Measurements from ENCODE around the gene WWC2. TPM values are rescaled to one million over a fixed set of nuclear protein-coding genes. Genes with fewer than 3 reads are reported as not detected.

Gene WWC2
- total and polyA plus RNA-seq, 4 experiments from 2014 or later: 2.3 to 7.6 (median 5.2) TPM

GRCh38 chr4:183204793-183205192 is 105.7 kb downstream of the WWC2 start:
- intact Hi-C loops (cut with micrococcal nuclease): no loop called here
- no peak overlapping the region for H3K4me3 Mint-ChIP-seq
- H3K27ac Mint-ChIP-seq: no peak overlapping the region
- Histone ChIP-seq H3K27ac (ENCODE audit: low read depth, low read length) (no peak overlapping the region), H3K36me3 (ENCODE audit: insufficient read depth, low read length) (no peaks in the 10 kb centered on the region), H3K9me3 (ENCODE audit: control insufficient read depth in 1 of 2, low read length in 2 of 2) (no peaks in the 10 kb centered on the region), H3K27me3 (ENCODE audit: insufficient read depth, low read length) (no peaks in the 10 kb centered on the region), H3K4me1 (ENCODE audit: insufficient read depth, low read length) (no peaks in the 10 kb centered on the region), H3K4me3 (ENCODE audit: low read length in 2 of 2) (no peak overlapping the region)
- peaks cover 3 to 8% of the 10 kb centered on the region in 2 donors for H3K36me3 Mint-ChIP-seq
- no peak for DNase-seq
- ChIA-PET CTCF (ENCODE audit: partially characterized antibody) (no interaction called here), POLR2A (ENCODE audit: partially characterized antibody) (no interaction called here)
- H3K9me3 Mint-ChIP-seq: no peaks in the 10 kb centered on the region
- H3K4me1 Mint-ChIP-seq: no peaks in the 10 kb centered on the region
- peaks cover 0 to 3% of the 10 kb centered on the region in 2 donors for H3K27me3 Mint-ChIP-seq

GRCh38 chr4:183205193-183205592 is 106.1 kb downstream of the WWC2 start:
- CTCF ChIA-PET (ENCODE audit: partially characterized antibody): no interaction called here
- intact Hi-C loops (cut with micrococcal nuclease): no loop called here

GRCh38 chr4:183205709-183206108 is 106.7 kb downstream of the WWC2 start:
- no peak overlapping the region for H3K27ac ChIP-seq (ENCODE audit: low read depth, low read length)
- Mint-ChIP-seq H3K27me3 (peaks cover 0 to 3% of the 10 kb centered on the region in 2 donors), H3K36me3 (peaks cover 3 to 13% of the 10 kb centered on the region in 2 donors), H3K4me3 (no peak overlapping the region), H3K27ac (no peak overlapping the region), H3K9me3 (no peaks in the 10 kb centered on the region), H3K4me1 (no peaks in the 10 kb centered on the region)
- no peaks in the 10 kb centered on the region for H3K9me3 ChIP-seq (ENCODE audit: control insufficient read depth in 1 of 2, low read length in 2 of 2)
- ChIA-PET CTCF (ENCODE audit: partially characterized antibody) (no interaction called here), POLR2A (ENCODE audit: partially characterized antibody) (no interaction called here)
- intact Hi-C loops (cut with micrococcal nuclease): no loop called here
- no peaks in the 10 kb centered on the region for H3K27me3 ChIP-seq (ENCODE audit: insufficient read depth, low read length)
- H3K4me1 ChIP-seq (ENCODE audit: insufficient read depth, low read length): no peaks in the 10 kb centered on the region
- no peak for DNase-seq
- H3K36me3 ChIP-seq (ENCODE audit: insufficient read depth, low read length): no peaks in the 10 kb centered on the region
- no peak overlapping the region for H3K4me3 ChIP-seq (ENCODE audit: low read length in 2 of 2)

More at GRCh38 chr4:183205193-183205592, 106.1 kb downstream of the WWC2 start:
- no peaks in the 10 kb centered on the region for H3K9me3 ChIP-seq (ENCODE audit: control insufficient read depth in 1 of 2, low read length in 2 of 2)
- Mint-ChIP-seq H3K4me3 (no peak overlapping the region), H3K36me3 (peaks cover 3 to 12% of the 10 kb centered on the region in 2 donors), H3K27me3 (peaks cover 0 to 3% of the 10 kb centered on the region in 2 donors), H3K4me1 (no peaks in the 10 kb centered on the region), H3K27ac (peak overlapping the region in 1 of 7 donors; percentile 49), H3K9me3 (no peaks in the 10 kb centered on the region)
- H3K4me3 ChIP-seq (ENCODE audit: low read length in 2 of 2): no peak overlapping the region
- DNase-seq: no peak
- POLR2A ChIA-PET (ENCODE audit: partially characterized antibody): no interaction called here
- no peaks in the 10 kb centered on the region for H3K27me3 ChIP-seq (ENCODE audit: insufficient read depth, low read length)
- H3K36me3 ChIP-seq (ENCODE audit: insufficient read depth, low read length): no peaks in the 10 kb centered on the region
- H3K4me1 ChIP-seq (ENCODE audit: insufficient read depth, low read length): no peaks in the 10 kb centered on the region
- no peak overlapping the region for H3K27ac ChIP-seq (ENCODE audit: low read depth, low read length)

GRCh38 chr4:183211533-183211932 is 112.5 kb downstream of the WWC2 start:
- Mint-ChIP-seq H3K36me3 (peaks cover 3 to 19% of the 10 kb centered on the region in 2 donors), H3K4me1 (no peaks in the 10 kb centered on the region), H3K9me3 (no peaks in the 10 kb centered on the region), H3K27ac (no peak overlapping the region), H3K27me3 (peaks cover 0 to 1% of the 10 kb centered on the region in 2 donors), H3K4me3 (no peak overlapping the region)
- POLR2A ChIA-PET (ENCODE audit: partially characterized antibody): no interaction called here
- no peaks in the 10 kb centered on the region for H3K36me3 ChIP-seq (ENCODE audit: insufficient read depth, low read length)
- no peak overlapping the region for H3K27ac ChIP-seq (ENCODE audit: low read depth, low read length)
- no peaks in the 10 kb centered on the region for H3K4me1 ChIP-seq (ENCODE audit: insufficient read depth, low read length)
- H3K4me3 ChIP-seq (ENCODE audit: low read length in 2 of 2): no peak overlapping the region
- H3K9me3 ChIP-seq (ENCODE audit: control insufficient read depth in 1 of 2, low read length in 2 of 2): no peaks in the 10 kb centered on the region
- H3K27me3 ChIP-seq (ENCODE audit: insufficient read depth, low read length): no peaks in the 10 kb centered on the region
- intact Hi-C loops (cut with micrococcal nuclease): no loop called here
- no peak for DNase-seq
- CTCF ChIA-PET (ENCODE audit: partially characterized antibody): interaction anchor here (0.9 kb wide), 1 partner anchor 44 kb away, joined by 3 read pairs; no protein-coding TSS in a partner anchor

- H3K36me3 ChIP-seq (ENCODE audit: insufficient read depth, low read length): no peaks in the 10 kb centered on the region
- H3K27ac Mint-ChIP-seq: no peak overlapping the region
- POLR2A ChIA-PET (ENCODE audit: partially characterized antibody): no interaction called here
Measured at GRCh38 chr4:183213996-183214395, 114.9 kb downstream of the WWC2 start.

GRCh38 chr4:183214912-183215488 is 115.9 kb downstream of the WWC2 start:
- Histone ChIP-seq H3K9me3 (ENCODE audit: control insufficient read depth in 1 of 2, low read length in 2 of 2) (no peaks in the 10 kb centered on the region), H3K4me3 (ENCODE audit: low read length in 2 of 2) (no peak overlapping the region), H3K27ac (ENCODE audit: low read depth, low read length) (no peak overlapping the region), H3K4me1 (ENCODE audit: insufficient read depth, low read length) (no peaks in the 10 kb centered on the region), H3K27me3 (ENCODE audit: insufficient read depth, low read length) (no peaks in the 10 kb centered on the region), H3K36me3 (ENCODE audit: insufficient read depth, low read length) (no peaks in the 10 kb centered on the region)
- ChIA-PET POLR2A (ENCODE audit: partially characterized antibody) (no interaction called here), CTCF (ENCODE audit: partially characterized antibody) (no interaction called here)
- Mint-ChIP-seq H3K9me3 (no peaks in the 10 kb centered on the region), H3K36me3 (peaks cover 0 to 9% of the 10 kb centered on the region in 2 donors), H3K27ac (no peak overlapping the region), H3K4me1 (no peaks in the 10 kb centered on the region), H3K4me3 (no peak overlapping the region), H3K27me3 (no peaks in the 10 kb centered on the region)
- intact Hi-C loops (cut with micrococcal nuclease): no loop called here
- no peak for DNase-seq

More at GRCh38 chr4:183213996-183214395, 114.9 kb downstream of the WWC2 start:
- Histone ChIP-seq H3K9me3 (ENCODE audit: control insufficient read depth in 1 of 2, low read length in 2 of 2) (no peaks in the 10 kb centered on the region), H3K27ac (ENCODE audit: low read depth, low read length) (no peak overlapping the region), H3K4me1 (ENCODE audit: insufficient read depth, low read length) (no peaks in the 10 kb centered on the region), H3K4me3 (ENCODE audit: low read length in 2 of 2) (no peak overlapping the region), H3K27me3 (ENCODE audit: insufficient read depth, low read length) (no peaks in the 10 kb centered on the region)
- intact Hi-C loops (cut with micrococcal nuclease): no loop called here
- Mint-ChIP-seq H3K36me3 (peaks cover 0 to 13% of the 10 kb centered on the region in 2 donors), H3K9me3 (no peaks in the 10 kb centered on the region), H3K27me3 (no peaks in the 10 kb centered on the region), H3K4me3 (no peak overlapping the region), H3K4me1 (no peaks in the 10 kb centered on the region)
- no peak for DNase-seq
- CTCF ChIA-PET (ENCODE audit: partially characterized antibody): no interaction called here

- Mint-ChIP-seq H3K36me3 (no peaks in the 10 kb centered on the region), H3K9me3 (no peaks in the 10 kb centered on the region), H3K4me3 (no peak overlapping the region), H3K27me3 (peaks cover 0 to 1% of the 10 kb centered on the region in 2 donors), H3K27ac (no peak overlapping the region), H3K4me1 (no peaks in the 10 kb centered on the region)
- no peaks in the 10 kb centered on the region for H3K9me3 ChIP-seq (ENCODE audit: control insufficient read depth in 1 of 2, low read length in 2 of 2)
- no peaks in the 10 kb centered on the region for H3K27me3 ChIP-seq (ENCODE audit: insufficient read depth, low read length)
- intact Hi-C loops (cut with micrococcal nuclease): no loop called here
- ChIA-PET CTCF (ENCODE audit: partially characterized antibody) (no interaction called here), POLR2A (ENCODE audit: partially characterized antibody) (no interaction called here)
- no peak overlapping the region for H3K4me3 ChIP-seq (ENCODE audit: low read length in 2 of 2)
- H3K36me3 ChIP-seq (ENCODE audit: insufficient read depth, low read length): no peaks in the 10 kb centered on the region
- no peaks in the 10 kb centered on the region for H3K4me1 ChIP-seq (ENCODE audit: insufficient read depth, low read length)
- no peak for DNase-seq
- no peak overlapping the region for H3K27ac ChIP-seq (ENCODE audit: low read depth, low read length)
Measured at GRCh38 chr4:183220236-183220635, 121.2 kb downstream of the WWC2 start.

- no peak for DNase-seq
- no peaks in the 10 kb centered on the region for H3K36me3 Mint-ChIP-seq
- ChIA-PET POLR2A (ENCODE audit: partially characterized antibody) (no interaction called here), CTCF (ENCODE audit: partially characterized antibody) (no interaction called here)
- Histone ChIP-seq H3K4me1 (ENCODE audit: insufficient read depth, low read length) (no peaks in the 10 kb centered on the region), H3K4me3 (ENCODE audit: low read length in 2 of 2) (no peak overlapping the region), H3K36me3 (ENCODE audit: insufficient read depth, low read length) (no peaks in the 10 kb centered on the region), H3K27ac (ENCODE audit: low read depth, low read length) (no peak overlapping the region), H3K9me3 (ENCODE audit: control insufficient read depth in 1 of 2, low read length in 2 of 2) (no peaks in the 10 kb centered on the region), H3K27me3 (ENCODE audit: insufficient read depth, low read length) (no peaks in the 10 kb centered on the region)
- H3K4me1 Mint-ChIP-seq: no peaks in the 10 kb centered on the region
- no peak overlapping the region for H3K4me3 Mint-ChIP-seq
- peaks cover 0 to 1% of the 10 kb centered on the region in 2 donors for H3K27me3 Mint-ChIP-seq
- no peak overlapping the region for H3K27ac Mint-ChIP-seq
- intact Hi-C loops (cut with micrococcal nuclease): no loop called here
- H3K9me3 Mint-ChIP-seq: no peaks in the 10 kb centered on the region
Measured at GRCh38 chr4:183223053-183223452, 124.0 kb downstream of the WWC2 start.

All from CD4-positive, alpha-beta memory T cell (primary cell).